IMR-90 (cell line): ENCODE results near the gene TMCO2. TPM values are rescaled to one million over a fixed set of nuclear protein-coding genes. Genes with fewer than 3 reads are reported as not detected.

ENCODE experiments used
- ATAC-seq: fragments of 200-7000 bp; cut with Tn5 transposase; 2 replicates; pipeline ENCODE4 v1.9.1; 2020; ENCODE audit warnings: low read depth, mild to moderate bottlenecking, moderate library complexity
- BruUV-seq: library from RNA; stranded (reverse); fragments of 400-500 nt; replicated peaks from 2 replicates; lab custom pipeline; 2021; lab: Mats Ljungman, UMichigan
- CTCF ChIA-PET: fragments of 300-600 bp; formaldehyde crosslinking; extraction: SDS; loops from one replicate; lab custom pipeline; 2021; ENCODE audit warnings: antibody characterized with exemption; lab: Yijun Ruan, JAX
- POLR2A ChIA-PET: fragments of 300-600 bp; sonication (Branson Sonifier 250); formaldehyde crosslinking; loops from one replicate; lab custom pipeline; 2022; ENCODE audit warnings: antibody characterized with exemption; ENCODE audit not compliant: unreplicated experiment; lab: Charles Lee
- DNase-seq: peaks from one replicate; pipeline ENCODE4 v3.0.0; 2013
- H2AFZ ChIP-seq: replicated peaks from 2 replicates; pipeline ENCODE3; 2013; ENCODE audit warnings: low read length, mild to moderate bottlenecking; ENCODE audit not compliant: poor library complexity
- H2AK5ac ChIP-seq: 2 replicates; pipeline ENCODE4 v1.6.1; 2013; ENCODE audit warnings: low read depth, low read length, inconsistent platforms
- H2AK9ac ChIP-seq: replicated peaks from 2 replicates; pipeline ENCODE3; 2013; ENCODE audit warnings: mild to moderate bottlenecking, low read depth, low read length, moderate library complexity; ENCODE audit not compliant: poor library complexity
- H2BK120ac ChIP-seq: 2 replicates; pipeline ENCODE4 v1.6.1; 2013; ENCODE audit warnings: low read depth, low read length, inconsistent platforms
- H2BK15ac ChIP-seq: 3 replicates; pipeline ENCODE4 v1.6.1; 2013; ENCODE audit warnings: low read depth, low read length, inconsistent platforms
- H2BK20ac ChIP-seq: 2 replicates; pipeline ENCODE4 v1.6.1; 2013; ENCODE audit warnings: low read depth, mild to moderate bottlenecking, inconsistent platforms, low read length, moderate library complexity
- H2BK5ac ChIP-seq: 2 replicates; pipeline ENCODE4 v1.6.1; 2013; ENCODE audit warnings: mild to moderate bottlenecking, low read depth, low read length, inconsistent platforms; ENCODE audit not compliant: poor library complexity, severe bottlenecking
- H3K14ac ChIP-seq: replicated peaks from 2 replicates; pipeline ENCODE4 v1.6.1; 2013; ENCODE audit warnings: low read depth, low read length, inconsistent platforms
- H3K18ac ChIP-seq: 2 replicates; pipeline ENCODE4 v1.6.1; 2013; ENCODE audit warnings: low read depth, low read length, control low read depth
- H3K23ac ChIP-seq: 2 replicates; pipeline ENCODE4 v1.6.1; 2013; ENCODE audit warnings: low read depth, low read length, inconsistent platforms
- H3K27ac ChIP-seq: 2 replicates; pipeline ENCODE4 v1.5.1; 2013; ENCODE audit warnings: mild to moderate bottlenecking, control low read depth, low read length; ENCODE audit not compliant: insufficient read depth
- H3K27me3 ChIP-seq: 2 replicates; pipeline ENCODE4 v1.6.1; 2013; ENCODE audit warnings: low read length; ENCODE audit not compliant: control insufficient read depth, insufficient read depth
- H3K36me3 ChIP-seq: 2 replicates; pipeline ENCODE4 v1.6.1; 2013; ENCODE audit warnings: low read length, mixed read lengths; ENCODE audit not compliant: control insufficient read depth, insufficient read depth
- H3K4ac ChIP-seq: 2 replicates; pipeline ENCODE4 v1.6.1; 2013; ENCODE audit warnings: low read depth, low read length, inconsistent platforms
- H3K4me1 ChIP-seq: 2 replicates; pipeline ENCODE4 v1.6.1; 2013; ENCODE audit warnings: low read length, mixed read lengths; ENCODE audit not compliant: control insufficient read depth, insufficient read depth
- H3K4me2 ChIP-seq: 2 replicates; pipeline ENCODE4 v1.6.1; 2013; ENCODE audit warnings: low read depth, mild to moderate bottlenecking, control low read depth, low read length, moderate library complexity
- H3K4me3 ChIP-seq: 2 replicates; pipeline ENCODE4 v1.5.1; 2013; ENCODE audit warnings: low read depth, mild to moderate bottlenecking, control low read depth, low read length, moderate library complexity; ENCODE audit not compliant: insufficient read depth
- H3K56ac ChIP-seq: 2 replicates; pipeline ENCODE4 v1.6.1; 2013; ENCODE audit warnings: low read length, inconsistent platforms; ENCODE audit not compliant: insufficient read depth; ENCODE audit errors: extremely low read depth
- H3K79me1 ChIP-seq, 2 experiments: 2 replicates each; pipeline ENCODE4 v1.6.1; 2013; ENCODE audit warnings: low read length in 2 of 2, inconsistent platforms in 1 of 2, low read depth in 1 of 2
- H3K9ac ChIP-seq: 2 replicates; pipeline ENCODE4 v1.6.1; 2013; ENCODE audit warnings: low read depth, low read length, control low read depth
- H3K9me1 ChIP-seq: 2 replicates; pipeline ENCODE4 v1.6.1; 2013; ENCODE audit warnings: low read length, inconsistent platforms; ENCODE audit not compliant: insufficient read depth
- H3K9me3 ChIP-seq: 2 replicates; pipeline ENCODE4 v1.6.1; 2013; ENCODE audit warnings: low read length; ENCODE audit not compliant: control insufficient read depth, insufficient read depth
- H4K20me1 ChIP-seq: 2 replicates; pipeline ENCODE4 v1.6.1; 2013; ENCODE audit warnings: low read length, inconsistent platforms; ENCODE audit not compliant: insufficient read depth
- H4K5ac ChIP-seq: 2 replicates; pipeline ENCODE4 v1.6.1; 2013; ENCODE audit warnings: mild to moderate bottlenecking, low read depth, low read length, control low read depth
- H4K8ac ChIP-seq, 2 experiments: 2 replicates each; pipeline ENCODE4 v1.6.1; 2013; ENCODE audit warnings: low read depth in 2 of 2, low read length in 2 of 2, control low read depth in 1 of 2, inconsistent platforms in 1 of 2
- H4K91ac ChIP-seq: 2 replicates; pipeline ENCODE4 v1.6.1; 2013; ENCODE audit warnings: low read depth, low read length, inconsistent platforms; ENCODE audit not compliant: insufficient read depth
- WGBS, 2 experiments: methylation state at CpG; one replicate each; pipeline versions ENCODE4 v1.1.5 to v1.1.7; 2013; ENCODE audit warnings: missing lambda C conversion rate in 2 of 2; ENCODE audit not compliant: insufficient read length in 1 of 2; ENCODE audit errors: extremely low coverage in 2 of 2; 5-methylcytosine and 5-hydroxymethylcytosine counted together
- dilution Hi-C: fragments of 300-500 bp; cut with HindIII; formaldehyde crosslinking; loops from one replicate; pipeline ENCODE4 v1.14.3; 2018; ENCODE audit warnings: low sequenced_read_pairs; ENCODE audit not compliant: unreplicated experiment
- in situ Hi-C: fragments of 300-500 bp; cut with MboI; formaldehyde crosslinking; loops from 3 replicates; pipeline ENCODE4 v1.14.3; 2019; ENCODE audit warnings: low sequenced_read_pairs, inconsistent platforms, mixed read lengths
- intact Hi-C: fragments of 100-400 bp; cut with micrococcal nuclease; formaldehyde crosslinking; loops from 2 replicates; pipeline ENCODE4 v1.10.0; 2022
- polyA plus RNA-seq, 3 experiments: library from polyadenylated mRNA; depleted of rRNA; stranded (reverse); fragments of >200 nt; gene quantifications; 2 replicates each; pipeline ENCODE4 v1.2.3, GENCODE V29; 2012; ENCODE audit warnings: low replicate concordance in 1 of 3
- total RNA-seq: library from RNA; depleted of rRNA; stranded (reverse); fragments of >200 nt; gene quantifications from 2 replicates; pipeline ENCODE4 v1.2.3, GENCODE V29; 2012
- TF ChIP-seq, protein P1 (sequence below): fragments of 150-350 bp; IDR thresholded peaks from 2 replicates; pipeline ENCODE4 v1.6.1; 2017; ENCODE audit warnings: mild to moderate bottlenecking, antibody characterized with exemption, low read length, low read depth

Gene TMCO2
- total and polyA plus RNA-seq, 2 of the 4 experiments (the other 2 are of a cell fraction), result not detected

DNA sequence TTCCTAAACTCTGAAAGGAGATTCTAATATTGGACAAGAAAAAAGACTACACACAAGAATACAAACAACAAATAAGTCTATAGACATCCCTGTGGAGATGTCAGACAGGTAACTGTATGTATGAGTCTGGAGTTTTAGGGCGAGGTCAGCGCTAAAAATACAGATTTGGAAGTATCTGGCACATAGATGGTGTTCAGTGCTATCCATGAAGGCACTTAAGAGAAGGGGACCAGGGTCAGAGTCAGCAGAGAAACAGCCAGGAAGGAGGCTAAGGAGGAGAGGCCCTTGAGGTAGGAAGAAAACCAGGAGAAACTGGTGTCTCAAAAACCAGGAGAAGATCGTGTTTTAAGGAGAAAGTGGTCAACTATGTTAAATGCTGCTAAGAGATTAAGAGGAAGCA is 28.4 kb downstream of the TMCO2 start:
- dilution Hi-C loops (no loop called here), intact Hi-C loops (no loop called here), in situ Hi-C loops (no loop called here)
- H4K20me1 ChIP-seq, result peaks cover 10% of the 10 kb centered on the region; the same call in 1 of the 2 replicates
- no peak for ATAC-seq
- H3K9me1 ChIP-seq, result peaks cover 2% of the 10 kb centered on the region; the same call in 1 of the 2 replicates
- no peak overlapping the region for H3K4ac ChIP-seq
- H3K27ac ChIP-seq, result no peak overlapping the region
- BruUV-seq, result no TSS peak
- no peak overlapping the region for H2AK5ac ChIP-seq
- H2BK20ac ChIP-seq, result no peak overlapping the region
- no peak overlapping the region for H3K56ac ChIP-seq
- DNase-seq, result no peak
- POLR2A ChIA-PET, result no interaction called here
- H3K18ac ChIP-seq, result no peak overlapping the region
- no peak overlapping the region for H2BK120ac ChIP-seq
- H2AFZ ChIP-seq, result no peak overlapping the region
- no peak overlapping the region; the same call in 1 of the 2 replicates for H3K23ac ChIP-seq
- H2AK9ac ChIP-seq, result no peak overlapping the region
- 93% methylated on average over 3 of the region's 3 CpGs; no CpG with 5 or more reads in 1 of the 2 experiments for WGBS, 2 experiments
- no peaks in the 10 kb centered on the region for H3K9me3 ChIP-seq
- H3K79me1 ChIP-seq, result peaks cover 19 to 37% of the 10 kb centered on the region in 2 experiments
- H3K36me3 ChIP-seq, result peaks cover 20% of the 10 kb centered on the region
- CTCF ChIA-PET, result no interaction called here
- H3K4me2 ChIP-seq, result no peak overlapping the region
- H3K14ac ChIP-seq, result no peak overlapping the region
- H3K27me3 ChIP-seq, result no peaks in the 10 kb centered on the region
- H3K4me1 ChIP-seq, result no peaks in the 10 kb centered on the region
- H4K5ac ChIP-seq, result no peak overlapping the region
- no peak overlapping the region for H3K9ac ChIP-seq
- H2BK5ac ChIP-seq, result no peak overlapping the region
- H3K4me3 ChIP-seq, result no peak overlapping the region
- no peak overlapping the region for H4K8ac ChIP-seq
- no peak overlapping the region for H2BK15ac ChIP-seq
- H4K91ac ChIP-seq, result no peak overlapping the region
- TF ChIP-seq, protein P1, sequence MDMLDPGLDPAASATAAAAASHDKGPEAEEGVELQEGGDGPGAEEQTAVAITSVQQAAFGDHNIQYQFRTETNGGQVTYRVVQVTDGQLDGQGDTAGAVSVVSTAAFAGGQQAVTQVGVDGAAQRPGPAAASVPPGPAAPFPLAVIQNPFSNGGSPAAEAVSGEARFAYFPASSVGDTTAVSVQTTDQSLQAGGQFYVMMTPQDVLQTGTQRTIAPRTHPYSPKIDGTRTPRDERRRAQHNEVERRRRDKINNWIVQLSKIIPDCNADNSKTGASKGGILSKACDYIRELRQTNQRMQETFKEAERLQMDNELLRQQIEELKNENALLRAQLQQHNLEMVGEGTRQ, result no peak
